Measurements from ENCODE around the gene GLDN. TPM values are rescaled to one million over a fixed set of nuclear protein-coding genes. Genes with fewer than 3 reads are reported as not detected.

GLDN gene
- total RNA-seq, 4 donors from 2014 or later, result 68.6 to 85.4 (median 79.3) TPM

DNA sequence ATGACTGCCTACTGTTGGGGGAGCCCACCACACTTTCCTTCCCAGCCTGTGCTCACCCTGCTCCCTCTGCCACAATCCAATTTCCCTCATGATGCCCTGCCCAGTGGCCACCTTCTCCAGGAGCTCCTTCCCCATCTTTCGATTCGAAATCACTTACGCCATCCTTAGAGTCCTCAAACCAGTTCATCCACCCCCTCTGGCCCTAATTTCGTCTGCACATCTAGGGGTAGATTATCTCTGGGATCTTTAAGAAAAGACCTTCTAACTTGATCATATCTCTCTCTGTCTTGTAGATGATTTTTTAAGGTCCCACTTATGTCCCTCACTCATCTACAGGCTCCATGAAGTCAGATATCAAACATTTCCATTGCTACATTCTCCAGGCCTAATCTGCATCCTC is 20.1 kb upstream of the GLDN start:
- no peak for DNase-seq (ENCODE audit: low spot score in 2 of 2)
- 70 to 83% methylated on average over 4 of the region's 4 CpGs for WGBS, 2 donors
- H3K27me3 ChIP-seq, result no peaks in the 10 kb centered on the region
- no peak overlapping the region for H3K4me3 ChIP-seq
- no peaks in the 10 kb centered on the region for H3K9me3 ChIP-seq
- H3K27ac ChIP-seq, result peak overlapping the region in 1 of 4 donors; percentile 76
- H3K36me3 ChIP-seq, result no peaks in the 10 kb centered on the region
- H3K4me1 ChIP-seq, result peaks cover 0 to 48% (median 0%) of the 10 kb centered on the region in 4 donors
- TF ChIP-seq POLR2A (IDR thresholded peaks at IDR 0.05) (no peak), EP300 (IDR thresholded peaks at IDR 0.05) (no peak)
- TF ChIP-seq, protein P1, sequence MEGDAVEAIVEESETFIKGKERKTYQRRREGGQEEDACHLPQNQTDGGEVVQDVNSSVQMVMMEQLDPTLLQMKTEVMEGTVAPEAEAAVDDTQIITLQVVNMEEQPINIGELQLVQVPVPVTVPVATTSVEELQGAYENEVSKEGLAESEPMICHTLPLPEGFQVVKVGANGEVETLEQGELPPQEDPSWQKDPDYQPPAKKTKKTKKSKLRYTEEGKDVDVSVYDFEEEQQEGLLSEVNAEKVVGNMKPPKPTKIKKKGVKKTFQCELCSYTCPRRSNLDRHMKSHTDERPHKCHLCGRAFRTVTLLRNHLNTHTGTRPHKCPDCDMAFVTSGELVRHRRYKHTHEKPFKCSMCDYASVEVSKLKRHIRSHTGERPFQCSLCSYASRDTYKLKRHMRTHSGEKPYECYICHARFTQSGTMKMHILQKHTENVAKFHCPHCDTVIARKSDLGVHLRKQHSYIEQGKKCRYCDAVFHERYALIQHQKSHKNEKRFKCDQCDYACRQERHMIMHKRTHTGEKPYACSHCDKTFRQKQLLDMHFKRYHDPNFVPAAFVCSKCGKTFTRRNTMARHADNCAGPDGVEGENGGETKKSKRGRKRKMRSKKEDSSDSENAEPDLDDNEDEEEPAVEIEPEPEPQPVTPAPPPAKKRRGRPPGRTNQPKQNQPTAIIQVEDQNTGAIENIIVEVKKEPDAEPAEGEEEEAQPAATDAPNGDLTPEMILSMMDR (IDR thresholded peaks at IDR 0.05), result no peak

DNA sequence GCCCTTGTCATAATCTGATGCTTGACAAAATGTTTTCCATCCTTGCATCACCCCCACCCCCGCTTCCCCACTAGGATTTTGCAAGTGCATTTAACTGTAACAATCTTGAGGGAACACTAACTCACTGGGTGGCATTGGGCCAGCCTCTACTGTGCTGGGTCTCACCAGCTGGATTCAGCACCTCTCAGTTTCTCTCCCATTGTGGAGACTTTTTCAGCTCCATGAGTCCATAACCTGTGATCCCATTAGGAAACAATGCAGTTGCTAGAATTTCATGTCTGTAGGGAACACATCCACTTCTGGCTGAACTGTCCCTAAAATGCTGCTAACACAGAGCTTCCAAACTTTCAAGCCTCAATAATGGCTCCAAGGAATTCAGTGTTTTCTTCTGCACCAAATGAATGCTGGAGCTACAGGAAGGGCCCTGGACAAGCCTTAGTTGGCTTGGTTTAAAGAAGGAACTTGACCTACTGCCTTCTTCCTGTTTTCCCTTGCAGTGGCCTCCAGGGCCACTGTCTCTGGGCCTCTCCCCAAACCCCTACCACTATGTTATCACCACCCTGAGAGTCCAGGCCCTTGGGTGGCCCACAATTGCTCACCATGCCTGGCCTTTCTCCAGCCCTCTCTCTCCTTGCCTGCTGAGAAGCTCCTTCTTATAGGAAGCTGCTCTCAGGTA is 18.7 kb upstream of the GLDN start:
- Histone ChIP-seq H3K4me1 (peaks cover 0 to 43% (median 0%) of the 10 kb centered on the region in 4 donors), H3K36me3 (no peaks in the 10 kb centered on the region), H3K27me3 (no peaks in the 10 kb centered on the region), H3K27ac (peak overlapping the region in 2 of 4 donors; percentile 43 to 76), H3K9me3 (no peaks in the 10 kb centered on the region), H3K4me3 (no peak overlapping the region)
- no peak for TF ChIP-seq EP300 (IDR thresholded peaks at IDR 0.05)
- TF ChIP-seq, protein P1 (IDR thresholded peaks at IDR 0.05), result no peak
- TF ChIP-seq POLR2A (IDR thresholded peaks at IDR 0.05), result no peak
- WGBS, 2 donors, result 73 to 74% methylated on average over 1 of the region's 1 CpG
- DNase-seq (ENCODE audit: low spot score in 2 of 2), result peak; percentile 33 to 62

DNA sequence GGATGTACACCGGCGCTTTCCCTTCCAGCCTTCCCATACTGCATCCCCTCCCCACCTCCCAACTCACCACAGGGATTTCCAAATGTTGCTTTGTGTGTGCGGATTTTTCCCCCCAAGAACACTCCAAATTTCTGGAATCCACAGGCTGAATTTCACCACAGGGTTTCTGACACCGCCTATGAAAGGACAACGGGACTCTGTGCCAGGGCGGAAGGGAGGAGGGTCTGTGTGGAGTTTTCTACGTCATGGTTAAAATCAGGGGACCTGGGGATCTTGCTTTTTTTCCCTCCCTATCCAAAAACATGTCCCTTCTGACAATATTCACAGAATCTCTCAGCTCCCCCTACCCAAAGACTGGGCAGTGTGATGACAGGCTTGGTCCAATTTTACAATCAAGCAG is 17.7 kb upstream of the GLDN start:
- 81 to 85% methylated on average over 7 of the region's 7 CpGs for WGBS, 2 donors
- Histone ChIP-seq H3K27ac (peak overlapping the region in 2 of 4 donors; percentile 43 to 76), H3K4me1 (peaks cover 0 to 33% (median 0%) of the 10 kb centered on the region in 4 donors), H3K4me3 (no peak overlapping the region), H3K9me3 (no peaks in the 10 kb centered on the region), H3K27me3 (no peaks in the 10 kb centered on the region), H3K36me3 (no peaks in the 10 kb centered on the region)
- DNase-seq (ENCODE audit: low spot score in 2 of 2), result no peak
- TF ChIP-seq POLR2A (IDR thresholded peaks at IDR 0.05), result no peak
- no peak for TF ChIP-seq EP300 (IDR thresholded peaks at IDR 0.05)
- TF ChIP-seq, protein P1 (IDR thresholded peaks at IDR 0.05), result no peak

DNA sequence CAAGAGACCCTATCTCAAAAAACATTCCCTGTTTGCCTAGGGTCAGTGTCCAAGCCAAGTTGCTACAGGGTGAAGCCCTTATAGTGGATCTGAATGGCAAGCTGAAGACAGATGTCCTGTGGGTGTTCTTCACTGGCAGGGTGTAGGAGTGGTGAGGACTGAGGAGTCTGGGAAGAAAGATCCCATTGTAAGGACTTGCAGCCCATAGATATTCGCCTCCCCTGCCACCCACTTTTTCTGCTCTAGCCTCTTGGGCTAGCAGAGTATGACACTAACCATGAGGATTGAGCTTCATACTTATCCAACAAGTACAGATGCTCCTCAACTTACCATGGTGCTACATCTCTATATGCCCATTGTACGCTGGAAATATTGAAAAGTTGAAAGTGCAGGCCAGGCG is 16.3 kb upstream of the GLDN start:
- no peaks in the 10 kb centered on the region for H3K27me3 ChIP-seq
- no peak overlapping the region for H3K4me3 ChIP-seq
- H3K27ac ChIP-seq, result no peak overlapping the region
- TF ChIP-seq EP300 (IDR thresholded peaks at IDR 0.05) (peak in 1 of 2 donors; percentile 33), POLR2A (IDR thresholded peaks at IDR 0.05) (no peak)
- TF ChIP-seq, protein P1 (IDR thresholded peaks at IDR 0.05), result no peak
- H3K36me3 ChIP-seq, result no peaks in the 10 kb centered on the region
- H3K4me1 ChIP-seq, result peaks cover 0 to 25% (median 0%) of the 10 kb centered on the region in 4 donors
- DNase-seq (ENCODE audit: low spot score in 2 of 2), result no peak
- H3K9me3 ChIP-seq, result no peaks in the 10 kb centered on the region
- WGBS, 2 donors, result 71 to 93% methylated on average over 3 of the region's 3 CpGs

DNA sequence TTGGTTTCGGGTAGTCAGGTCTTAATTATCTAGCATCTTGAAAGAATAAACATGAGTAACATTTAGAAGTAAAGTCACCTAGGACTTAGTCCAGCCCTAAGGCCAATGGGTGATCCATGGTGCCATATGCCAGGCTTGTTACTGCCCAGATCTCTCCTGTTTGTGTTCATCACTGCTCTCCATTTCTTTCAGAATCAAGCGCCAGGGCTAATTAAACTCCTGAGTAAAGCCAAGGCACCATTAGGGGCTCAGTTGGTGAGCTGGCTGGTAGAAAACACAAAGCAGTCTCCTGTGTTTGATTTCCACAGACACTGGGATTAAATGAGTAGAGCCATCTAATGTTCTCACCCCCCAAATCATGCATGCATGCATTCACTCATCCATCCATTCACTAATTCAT is 14.4 kb upstream of the GLDN start:
- Histone ChIP-seq H3K4me3 (no peak overlapping the region), H3K27ac (no peak overlapping the region), H3K27me3 (no peaks in the 10 kb centered on the region), H3K9me3 (no peaks in the 10 kb centered on the region), H3K4me1 (peaks cover 0 to 22% (median 0%) of the 10 kb centered on the region in 4 donors), H3K36me3 (no peaks in the 10 kb centered on the region)
- WGBS, 2 donors, result 93 to 95% methylated on average over 2 of the region's 2 CpGs
- no peak for DNase-seq (ENCODE audit: low spot score in 2 of 2)
- TF ChIP-seq EP300 (IDR thresholded peaks at IDR 0.05), result no peak
- no peak for TF ChIP-seq POLR2A (IDR thresholded peaks at IDR 0.05)
- TF ChIP-seq, protein P1 (IDR thresholded peaks at IDR 0.05), result no peak

All from tibial nerve (tissue), 4 donors.